Stimulated activated naive B cell treated with anti-CD40 and anti-IgM and Interleukin-4, amounts not matched to agents 10 μg/mL and 1 μg/mL and 100 μg/mL, for 72 hours (primary cell): ENCODE results near the gene FYN.

Experiments used
- ATAC-seq, 2 donors: fragments of 150-1000 bp; cut with Tn5 transposase; replicated peaks; 2 replicates each; pipeline ENCODE4 v1.10.0; 2021; ENCODE audit warnings: moderate library complexity in 1 of 2
- DNase-seq: peaks from one replicate; pipeline ENCODE4 v3.0.0; 2021
- H3K27ac Mint-ChIP-seq: one replicate; pipeline ENCODE4 v1.8.0; 2022; ENCODE audit warnings: mild to moderate bottlenecking, mixed read lengths
- H3K27me3 Mint-ChIP-seq, 2 donors: one replicate each; pipeline ENCODE4 v1.8.0; 2022; ENCODE audit warnings: mixed read lengths in 2 of 2
- H3K36me3 Mint-ChIP-seq, 2 donors: one replicate each; pipeline ENCODE4 v1.8.0; 2022; ENCODE audit warnings: mixed read lengths in 2 of 2, mild to moderate bottlenecking in 1 of 2
- H3K4me1 Mint-ChIP-seq, 2 donors: one replicate each; pipeline ENCODE4 v1.8.0; 2022; ENCODE audit warnings: mixed read lengths in 2 of 2, mild to moderate bottlenecking in 1 of 2
- H3K4me3 Mint-ChIP-seq, 2 donors: one replicate each; pipeline ENCODE4 v1.8.0; 2022; ENCODE audit warnings: mild to moderate bottlenecking in 2 of 2, mixed read lengths in 2 of 2, moderate library complexity in 1 of 2
- H3K9me3 Mint-ChIP-seq, 2 donors: one replicate each; pipeline ENCODE4 v1.8.0; 2022; ENCODE audit warnings: mixed read lengths in 2 of 2, mild to moderate bottlenecking in 1 of 2

The FYN gene

DNA sequence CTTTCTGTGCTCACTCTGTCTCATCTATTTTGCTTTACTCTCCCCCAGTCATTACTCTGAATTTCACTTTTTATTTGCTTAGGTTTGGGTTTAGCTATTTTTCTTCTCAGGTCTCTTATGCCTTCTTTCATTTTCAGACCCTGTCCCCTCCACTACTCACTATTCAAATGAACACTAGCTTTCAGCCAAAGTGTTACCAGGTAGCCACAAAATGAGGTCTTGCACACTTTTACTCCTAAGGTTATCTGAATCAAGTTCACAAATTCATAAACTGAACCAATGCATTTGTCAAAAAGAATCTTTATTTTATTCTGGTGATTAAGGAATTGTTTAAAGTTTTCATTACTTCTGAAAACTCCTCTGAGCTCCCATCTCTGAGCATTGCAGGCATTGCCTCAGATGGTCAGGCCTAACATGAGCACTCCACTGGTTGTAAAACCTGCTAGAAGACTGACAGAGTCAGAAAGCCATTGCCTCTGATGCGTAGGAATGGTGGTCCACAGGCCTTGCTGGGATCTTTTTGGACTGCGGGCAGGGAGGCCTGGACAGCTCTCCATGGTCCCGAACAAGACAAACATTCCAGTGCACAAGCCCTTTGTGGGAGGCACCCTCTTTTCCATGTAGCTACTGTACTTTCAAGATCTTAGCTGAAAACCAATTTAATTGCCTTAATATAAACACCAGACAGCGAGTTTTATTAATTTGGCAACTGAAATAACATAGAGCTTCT, 48.5 kb downstream of the FYN start:
- Mint-ChIP-seq H3K27me3 (no peaks in the 10 kb centered on the region), H3K4me3 (peak overlapping the region; percentile 13 to 43)

DNA sequence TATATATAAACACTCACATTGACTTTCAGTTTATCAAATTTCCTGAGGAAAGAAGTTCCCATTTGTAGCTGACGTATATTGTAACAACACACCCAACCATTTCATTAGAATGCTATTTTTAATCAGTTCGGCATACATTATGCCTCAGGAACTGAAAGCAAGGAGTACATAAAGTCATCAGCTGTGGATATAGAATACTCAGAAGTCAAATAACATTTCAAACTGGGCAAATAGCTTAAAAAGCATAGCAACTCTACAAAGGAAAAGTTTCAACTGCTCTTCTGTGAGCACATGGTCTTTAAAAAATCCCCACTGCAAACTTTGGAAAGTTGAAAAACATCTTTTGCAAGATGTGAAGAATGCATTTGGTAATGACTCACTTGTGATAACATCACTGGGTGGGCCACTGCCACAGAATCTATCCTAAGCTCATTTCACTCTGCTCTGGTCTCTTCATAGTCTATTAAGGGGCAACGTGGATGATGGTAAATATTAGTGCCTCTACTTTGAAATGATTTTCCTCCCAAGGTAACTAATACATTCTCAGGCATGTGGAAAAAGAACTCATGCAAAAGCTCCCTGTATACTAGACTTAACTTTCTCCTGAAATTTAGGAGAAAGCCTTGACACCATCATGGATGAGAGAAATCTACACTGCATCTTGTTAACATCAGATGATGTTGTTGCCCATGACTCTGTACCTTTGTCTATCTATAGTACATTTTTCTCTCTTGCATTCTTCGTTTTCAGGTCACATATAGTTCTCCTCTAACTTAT, 49.2 kb downstream of the FYN start:
- Mint-ChIP-seq H3K27ac (peak overlapping the region; percentile 66), H3K4me3 (peak overlapping the region; percentile 60 to 61), H3K36me3 (peaks cover 6 to 24% of the 10 kb centered on the region in 2 donors), H3K9me3 (no peaks in the 10 kb centered on the region), H3K27me3 (no peaks in the 10 kb centered on the region), H3K4me1 (peaks cover 34 to 53% of the 10 kb centered on the region in 2 donors)
- DNase-seq (no peak), ATAC-seq (peak; percentile 77 to 79)

More for the DNA sequence above, 48.5 kb downstream of the FYN start:
- ATAC-seq (peak; percentile 35 to 49), DNase-seq (no peak)
- H3K36me3 Mint-ChIP-seq = peaks cover 9 to 29% of the 10 kb centered on the region in 2 donors
- H3K4me1 Mint-ChIP-seq = peaks cover 32 to 46% of the 10 kb centered on the region in 2 donors
- H3K9me3 Mint-ChIP-seq = no peaks in the 10 kb centered on the region
- peak overlapping the region; percentile 66 for H3K27ac Mint-ChIP-seq

- H3K4me1 Mint-ChIP-seq = peaks cover 41 to 63% of the 10 kb centered on the region in 2 donors
- H3K27ac Mint-ChIP-seq = peak overlapping the region; percentile 66
These were observed 50.2 kb downstream of the FYN start for GRCh38 chr6:111823012-111823411.

GRCh38 chr6:111819458-111819857, 53.8 kb downstream of the FYN start:
- no peak overlapping the region for H3K4me3 Mint-ChIP-seq
- H3K36me3 Mint-ChIP-seq = peaks cover 13 to 17% of the 10 kb centered on the region in 2 donors
- DNase-seq (no peak), ATAC-seq (no peak)
- H3K27ac Mint-ChIP-seq = no peak overlapping the region
- no peaks in the 10 kb centered on the region for H3K27me3 Mint-ChIP-seq
- H3K4me1 Mint-ChIP-seq = peaks cover 35 to 49% of the 10 kb centered on the region in 2 donors
- no peaks in the 10 kb centered on the region for H3K9me3 Mint-ChIP-seq

More at GRCh38 chr6:111823012-111823411, 50.2 kb downstream of the FYN start:
- DNase-seq = no peak
- peak overlapping the region; percentile 41 to 60 for H3K4me3 Mint-ChIP-seq
- no peaks in the 10 kb centered on the region for H3K9me3 Mint-ChIP-seq
- no peaks in the 10 kb centered on the region for H3K27me3 Mint-ChIP-seq
- no peak for ATAC-seq
- peaks cover 7 to 25% of the 10 kb centered on the region in 2 donors for H3K36me3 Mint-ChIP-seq

DNA sequence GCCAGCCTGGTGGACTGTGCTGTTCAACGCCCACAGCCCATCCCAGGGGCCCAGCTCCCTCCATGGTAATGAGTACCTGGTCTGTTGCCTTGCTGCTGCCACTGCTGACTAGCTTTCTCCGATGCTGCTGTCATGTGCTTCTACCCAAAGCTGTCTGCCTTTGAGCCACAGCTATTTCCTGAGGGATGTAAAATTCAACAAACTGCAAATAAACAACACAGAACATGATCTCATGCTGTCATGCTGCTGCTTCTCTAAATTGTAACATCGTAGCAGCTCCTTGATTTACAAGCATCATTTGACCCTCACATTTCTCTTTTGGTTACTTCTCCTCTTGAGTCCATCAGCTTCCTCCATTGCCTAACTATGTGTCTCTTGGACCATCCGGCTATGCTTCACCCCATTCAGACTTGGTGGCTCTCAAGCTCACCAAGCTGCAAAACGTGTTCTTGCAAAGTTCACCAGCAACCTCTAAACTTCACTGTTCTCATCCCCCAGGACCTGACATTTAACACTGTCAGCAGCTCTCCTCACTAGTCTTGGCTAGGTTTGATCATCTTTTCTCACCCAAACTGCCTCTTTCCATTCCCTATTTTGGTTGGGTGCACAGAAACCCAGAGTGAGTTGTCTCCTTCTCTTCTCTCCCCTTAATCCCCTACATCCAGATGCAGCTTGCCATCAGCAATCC, 54.6 kb downstream of the FYN start:
- Mint-ChIP-seq H3K4me3 (peak overlapping the region; percentile 46 to 76), H3K36me3 (peaks cover 18 to 21% of the 10 kb centered on the region in 2 donors), H3K9me3 (no peaks in the 10 kb centered on the region), H3K27me3 (no peaks in the 10 kb centered on the region), H3K4me1 (peaks cover 30 to 46% of the 10 kb centered on the region in 2 donors), H3K27ac (peak overlapping the region; percentile 73)
- no peak for DNase-seq
- ATAC-seq = peak; percentile 77 to 84

GRCh38 chr6:111817451-111818120, 55.7 kb downstream of the FYN start:
- Mint-ChIP-seq H3K27ac (no peak overlapping the region), H3K27me3 (no peaks in the 10 kb centered on the region), H3K4me3 (no peak overlapping the region), H3K9me3 (no peaks in the 10 kb centered on the region), H3K4me1 (peaks cover 26 to 43% of the 10 kb centered on the region in 2 donors), H3K36me3 (peaks cover 25 to 29% of the 10 kb centered on the region in 2 donors)
- no peak for ATAC-seq
- no peak for DNase-seq

DNA sequence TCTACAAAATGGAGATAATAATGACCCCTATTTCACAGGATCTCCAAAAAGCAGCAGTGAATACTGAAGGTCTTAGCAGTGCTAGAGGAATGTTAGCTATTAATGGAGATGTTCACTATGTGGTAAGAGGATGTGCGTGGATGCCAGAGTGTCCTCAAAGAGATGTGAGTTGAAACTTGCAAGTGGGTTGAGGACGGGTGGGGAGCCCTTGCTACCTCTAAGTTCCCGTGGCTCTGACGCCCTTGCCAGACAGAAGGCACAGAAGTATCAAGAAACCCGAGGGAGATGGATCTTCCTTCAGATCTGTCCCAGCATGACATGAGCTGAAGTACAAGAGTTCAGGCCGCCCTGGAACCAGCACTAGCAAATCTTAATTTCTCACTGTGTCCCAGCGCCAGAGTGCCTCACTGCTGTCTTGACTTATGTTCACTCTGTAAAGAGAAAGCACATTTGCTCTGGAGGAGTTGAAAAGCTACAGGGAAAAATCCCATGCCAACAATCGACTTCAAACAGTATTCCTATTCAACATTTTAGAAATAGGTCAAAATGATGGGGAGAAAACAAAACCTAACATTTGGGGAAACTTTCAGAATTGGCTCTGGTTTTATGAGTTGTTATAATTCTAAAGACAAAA, 59.5 kb downstream of the FYN start:
- Mint-ChIP-seq H3K4me1 (peaks cover 25 to 45% of the 10 kb centered on the region in 2 donors), H3K9me3 (no peaks in the 10 kb centered on the region), H3K4me3 (no peak overlapping the region), H3K36me3 (peaks cover 35 to 40% of the 10 kb centered on the region in 2 donors), H3K27ac (no peak overlapping the region), H3K27me3 (no peaks in the 10 kb centered on the region)
- no peak for DNase-seq
- no peak for ATAC-seq

DNA sequence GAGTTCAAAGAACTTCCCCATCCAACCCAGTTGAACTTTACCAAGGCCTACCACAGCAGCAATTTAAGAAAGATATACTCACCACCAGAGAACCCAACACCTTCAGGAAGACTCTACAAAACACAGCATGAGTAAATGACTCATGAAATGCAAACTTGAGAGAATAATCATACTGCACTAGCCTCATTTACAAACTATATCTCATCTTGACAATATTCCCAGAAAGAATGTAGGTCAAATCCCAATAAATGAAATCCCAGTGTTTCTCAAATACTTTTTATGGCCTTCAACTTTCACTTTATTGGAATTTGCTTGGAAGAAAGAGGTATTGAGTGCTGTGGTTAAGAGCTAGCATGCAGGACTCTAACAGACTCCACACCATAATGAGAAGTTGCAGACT, 60.0 kb downstream of the FYN start:
- H3K36me3 Mint-ChIP-seq = peaks cover 37 to 40% of the 10 kb centered on the region in 2 donors
- H3K4me3 Mint-ChIP-seq = no peak overlapping the region
- no peaks in the 10 kb centered on the region for H3K9me3 Mint-ChIP-seq
- no peaks in the 10 kb centered on the region for H3K27me3 Mint-ChIP-seq
- H3K4me1 Mint-ChIP-seq = peaks cover 22 to 44% of the 10 kb centered on the region in 2 donors
- DNase-seq (no peak), ATAC-seq (peak; percentile 33 to 38)
- no peak overlapping the region for H3K27ac Mint-ChIP-seq

DNA sequence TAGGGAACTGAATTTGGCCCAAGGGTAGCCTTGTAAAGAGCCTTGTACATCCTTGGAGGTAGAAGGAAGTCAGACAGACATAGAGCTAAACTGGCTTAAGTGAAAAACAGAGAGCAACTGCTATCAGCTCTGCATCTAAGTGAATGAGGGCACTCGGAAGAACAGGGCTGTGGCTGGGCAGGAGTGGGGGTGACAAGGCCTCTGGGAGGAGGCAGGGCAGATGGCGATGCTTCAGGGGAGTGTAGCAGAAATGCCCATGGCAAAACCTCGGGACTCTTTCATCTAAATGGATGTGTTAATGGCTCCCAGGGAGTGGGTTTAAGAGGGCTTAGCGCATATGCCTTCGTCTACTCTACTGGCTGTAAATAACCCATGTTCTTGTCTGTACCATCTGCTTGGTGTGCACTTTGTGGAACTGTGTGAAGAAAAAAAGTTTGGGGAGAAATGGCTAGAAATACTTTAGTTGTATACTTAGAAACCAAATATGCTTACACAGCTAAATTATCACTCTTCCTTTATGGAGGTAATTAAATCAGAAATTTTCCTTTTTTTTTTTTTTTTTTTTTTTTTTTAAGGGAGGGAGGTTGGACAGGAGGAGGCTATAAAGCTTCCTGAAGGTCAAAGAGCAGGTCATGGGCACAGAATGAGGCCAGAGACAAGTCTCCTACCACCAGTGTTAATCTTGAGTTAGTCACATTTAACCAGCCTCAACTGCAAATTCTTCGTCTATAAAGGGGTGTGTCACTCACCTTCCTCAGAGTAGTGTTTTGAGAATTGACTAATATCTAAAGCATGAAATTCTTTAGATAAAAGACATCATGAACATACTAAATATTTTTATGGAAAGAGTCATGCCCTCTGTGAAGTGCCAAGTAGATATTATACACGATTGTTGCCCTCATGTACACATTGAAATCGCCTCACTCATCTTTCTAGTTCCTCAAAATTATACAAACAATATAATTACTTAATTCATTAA, 60.9 kb downstream of the FYN start:
- no peak for DNase-seq
- Mint-ChIP-seq H3K36me3 (peaks cover 32 to 35% of the 10 kb centered on the region in 2 donors), H3K9me3 (no peaks in the 10 kb centered on the region), H3K4me3 (no peak overlapping the region), H3K27me3 (no peaks in the 10 kb centered on the region), H3K4me1 (peaks cover 20 to 44% of the 10 kb centered on the region in 2 donors), H3K27ac (no peak overlapping the region)
- ATAC-seq = no peak

DNA sequence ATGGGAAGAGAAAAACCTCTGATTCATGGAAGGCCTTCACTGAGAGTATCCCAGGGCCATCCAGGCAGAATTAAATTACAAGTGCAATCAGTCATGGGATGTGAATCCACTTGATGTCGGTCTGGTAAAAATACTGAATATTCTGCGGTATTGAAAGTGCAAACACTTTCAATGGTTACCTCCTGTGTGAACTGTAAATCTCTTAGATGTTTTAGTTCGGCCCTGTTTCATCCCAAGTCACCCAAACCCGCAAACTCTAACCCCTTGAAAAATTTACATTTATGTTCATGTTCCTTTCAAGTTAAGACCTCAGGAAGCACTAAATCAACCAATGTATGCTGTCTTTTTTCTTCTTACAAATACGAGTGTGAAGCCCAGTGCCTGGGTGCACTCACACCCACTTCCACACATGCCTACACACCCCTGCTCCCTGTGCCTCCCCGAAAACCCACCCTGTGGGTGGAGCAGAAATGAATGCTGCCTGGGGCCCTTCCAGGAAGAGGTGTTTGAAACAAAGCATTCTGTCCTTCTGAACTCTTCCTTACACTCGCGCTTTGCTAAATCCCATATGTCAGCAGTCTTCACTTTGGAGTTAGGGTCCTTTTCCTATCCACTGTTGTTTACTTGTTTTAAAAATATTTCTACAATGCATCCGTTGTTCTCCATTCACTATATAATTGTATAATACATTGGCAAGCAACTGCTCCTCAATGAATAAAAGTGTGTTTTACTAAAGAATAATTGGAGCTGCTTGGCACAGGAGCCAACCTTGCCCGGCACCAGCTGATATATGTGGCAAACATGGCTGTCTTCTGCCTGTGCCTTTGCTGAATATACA, 62.7 kb downstream of the FYN start:
- ATAC-seq = no peak

GRCh38 chr6:111809766-111810165, 63.5 kb downstream of the FYN start:
- DNase-seq = no peak
- Mint-ChIP-seq H3K4me1 (peaks cover 31 to 68% of the 10 kb centered on the region in 2 donors), H3K36me3 (peaks cover 34 to 35% of the 10 kb centered on the region in 2 donors), H3K27me3 (no peaks in the 10 kb centered on the region), H3K9me3 (no peaks in the 10 kb centered on the region), H3K4me3 (no peak overlapping the region), H3K27ac (no peak overlapping the region)
- ATAC-seq = no peak

More for the DNA sequence above, 62.7 kb downstream of the FYN start:
- H3K4me1 Mint-ChIP-seq = peaks cover 27 to 60% of the 10 kb centered on the region in 2 donors
- H3K9me3 Mint-ChIP-seq = no peaks in the 10 kb centered on the region
- peak overlapping the region in 1 of 2 donors; percentile 33 for H3K4me3 Mint-ChIP-seq
- no peak overlapping the region for H3K27ac Mint-ChIP-seq
- H3K27me3 Mint-ChIP-seq = no peaks in the 10 kb centered on the region
- peaks cover 33 to 35% of the 10 kb centered on the region in 2 donors for H3K36me3 Mint-ChIP-seq
- DNase-seq = no peak

DNA sequence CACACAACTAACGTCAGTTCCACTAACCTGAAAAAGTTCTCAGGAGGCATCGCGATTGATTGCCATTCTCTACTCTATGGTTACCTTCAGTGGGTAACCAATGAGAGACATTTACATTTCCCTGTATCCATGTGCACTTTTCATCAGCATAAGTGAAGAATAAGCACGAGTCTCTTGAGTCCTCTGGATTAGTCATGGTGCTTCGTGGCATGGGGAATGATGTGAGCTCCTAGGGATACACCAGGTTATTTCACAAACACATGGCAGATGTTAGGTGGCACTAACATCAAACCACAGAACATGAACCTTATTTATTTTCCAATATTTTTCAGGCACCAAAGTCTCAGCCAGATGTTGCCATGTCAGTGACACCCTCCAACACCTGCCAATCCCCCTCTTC, 64.0 kb downstream of the FYN start:
- no peak for DNase-seq
- H3K4me3 Mint-ChIP-seq = no peak overlapping the region

More for the DNA sequence above, 64.0 kb downstream of the FYN start:
- Mint-ChIP-seq H3K27ac (no peak overlapping the region), H3K4me1 (peaks cover 35 to 73% of the 10 kb centered on the region in 2 donors), H3K27me3 (no peaks in the 10 kb centered on the region), H3K9me3 (no peaks in the 10 kb centered on the region), H3K36me3 (peaks cover 34 to 35% of the 10 kb centered on the region in 2 donors)
- no peak for ATAC-seq
